WTC11 (cell line): Measurements from ENCODE around the gene EXOC3L4.

Experiments used
- FOXK1 ChIP-seq: sonication (generic); formaldehyde crosslinking; IDR thresholded peaks from 2 replicates; pipeline ENCODE4 v1.8.0; 2022; ENCODE audit warnings: mild to moderate bottlenecking, moderate library complexity, missing genetic modification reagents
- FOXP1 ChIP-seq: sonication (generic); formaldehyde crosslinking; IDR thresholded peaks from 2 replicates; pipeline ENCODE4 v1.8.0; 2022; ENCODE audit warnings: missing genetic modification reagents, mild to moderate bottlenecking, moderate library complexity, borderline replicate concordance
- JUN ChIP-seq: sonication (generic); formaldehyde crosslinking; IDR thresholded peaks from 2 replicates; pipeline ENCODE4 v1.8.0; 2023; ENCODE audit warnings: mild to moderate bottlenecking, missing genetic modification reagents
- KAT7 ChIP-seq: sonication (generic); formaldehyde crosslinking; IDR thresholded peaks from 2 replicates; pipeline ENCODE4 v1.8.1; 2023; ENCODE audit warnings: missing genetic modification reagents, mild to moderate bottlenecking, borderline replicate concordance
- NFYB ChIP-seq: sonication (generic); formaldehyde crosslinking; conservative IDR thresholded peaks from 2 replicates; pipeline ENCODE4 v1.8.0; 2022; ENCODE audit warnings: low read depth, missing genetic modification reagents
- NR1H2 ChIP-seq: sonication (generic); formaldehyde crosslinking; IDR thresholded peaks from 2 replicates; pipeline ENCODE4 v1.9.0; 2021; ENCODE audit warnings: mild to moderate bottlenecking, moderate library complexity, missing genetic modification reagents
- SMAD4 ChIP-seq: sonication (generic); formaldehyde crosslinking; IDR thresholded peaks from 2 replicates; pipeline ENCODE4 v1.8.0; 2022; ENCODE audit warnings: mild to moderate bottlenecking, missing genetic modification reagents
- TF ChIP-seq, protein P1 (sequence below): sonication (generic); formaldehyde crosslinking; IDR thresholded peaks from 2 replicates; pipeline ENCODE4 v1.8.1; 2022; ENCODE audit warnings: low read depth, missing genetic modification reagents, borderline replicate concordance
- TF ChIP-seq, protein P2 (sequence below): fragments of 200-600 bp; IDR thresholded peaks from 2 replicates; pipeline ENCODE4 v1.8.0; 2022; ENCODE audit warnings: antibody characterized with exemption

DNA sequence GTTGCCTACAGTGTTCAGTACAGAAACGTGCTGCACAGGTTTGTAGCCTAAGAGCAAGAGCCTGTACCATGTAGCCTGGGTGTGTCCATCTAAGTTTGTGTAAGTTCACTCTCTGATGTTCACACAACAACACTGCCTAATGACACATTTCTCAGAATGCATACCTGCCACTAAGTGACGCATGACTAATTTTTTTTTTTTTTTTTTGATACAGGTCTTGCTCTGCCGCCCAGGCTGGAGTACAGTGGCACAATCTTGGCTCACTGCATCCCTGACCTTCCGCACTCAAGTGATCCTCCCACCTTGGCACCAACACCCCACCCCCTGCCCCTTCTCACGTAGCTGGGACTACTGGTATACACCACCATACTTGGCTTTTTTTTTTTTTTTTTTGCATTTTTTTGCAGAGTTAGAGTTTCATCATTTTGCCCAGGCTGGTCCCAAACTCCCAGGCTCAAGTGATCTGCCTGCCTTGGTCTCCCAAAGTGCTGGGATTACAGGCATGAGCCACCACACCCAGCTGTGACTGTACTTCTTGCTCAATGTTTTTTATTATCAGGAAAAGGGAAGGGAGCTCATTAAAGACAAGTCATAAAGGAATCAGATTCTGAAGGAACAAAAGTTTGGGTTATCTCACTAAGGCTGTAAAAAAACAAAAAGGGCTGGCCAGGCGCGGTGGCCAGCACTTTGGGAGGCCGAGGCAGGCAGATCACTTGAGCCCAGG, 27.1 kb upstream of the EXOC3L4 start:
- TF ChIP-seq, protein P1, sequence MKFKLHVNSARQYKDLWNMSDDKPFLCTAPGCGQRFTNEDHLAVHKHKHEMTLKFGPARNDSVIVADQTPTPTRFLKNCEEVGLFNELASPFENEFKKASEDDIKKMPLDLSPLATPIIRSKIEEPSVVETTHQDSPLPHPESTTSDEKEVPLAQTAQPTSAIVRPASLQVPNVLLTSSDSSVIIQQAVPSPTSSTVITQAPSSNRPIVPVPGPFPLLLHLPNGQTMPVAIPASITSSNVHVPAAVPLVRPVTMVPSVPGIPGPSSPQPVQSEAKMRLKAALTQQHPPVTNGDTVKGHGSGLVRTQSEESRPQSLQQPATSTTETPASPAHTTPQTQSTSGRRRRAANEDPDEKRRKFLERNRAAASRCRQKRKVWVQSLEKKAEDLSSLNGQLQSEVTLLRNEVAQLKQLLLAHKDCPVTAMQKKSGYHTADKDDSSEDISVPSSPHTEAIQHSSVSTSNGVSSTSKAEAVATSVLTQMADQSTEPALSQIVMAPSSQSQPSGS, result no peak
- TF ChIP-seq, protein P2, sequence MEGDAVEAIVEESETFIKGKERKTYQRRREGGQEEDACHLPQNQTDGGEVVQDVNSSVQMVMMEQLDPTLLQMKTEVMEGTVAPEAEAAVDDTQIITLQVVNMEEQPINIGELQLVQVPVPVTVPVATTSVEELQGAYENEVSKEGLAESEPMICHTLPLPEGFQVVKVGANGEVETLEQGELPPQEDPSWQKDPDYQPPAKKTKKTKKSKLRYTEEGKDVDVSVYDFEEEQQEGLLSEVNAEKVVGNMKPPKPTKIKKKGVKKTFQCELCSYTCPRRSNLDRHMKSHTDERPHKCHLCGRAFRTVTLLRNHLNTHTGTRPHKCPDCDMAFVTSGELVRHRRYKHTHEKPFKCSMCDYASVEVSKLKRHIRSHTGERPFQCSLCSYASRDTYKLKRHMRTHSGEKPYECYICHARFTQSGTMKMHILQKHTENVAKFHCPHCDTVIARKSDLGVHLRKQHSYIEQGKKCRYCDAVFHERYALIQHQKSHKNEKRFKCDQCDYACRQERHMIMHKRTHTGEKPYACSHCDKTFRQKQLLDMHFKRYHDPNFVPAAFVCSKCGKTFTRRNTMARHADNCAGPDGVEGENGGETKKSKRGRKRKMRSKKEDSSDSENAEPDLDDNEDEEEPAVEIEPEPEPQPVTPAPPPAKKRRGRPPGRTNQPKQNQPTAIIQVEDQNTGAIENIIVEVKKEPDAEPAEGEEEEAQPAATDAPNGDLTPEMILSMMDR, result no peak
- no peak for TF ChIP-seq FOXP1 (CRISPR knock-in tag)
- no peak for TF ChIP-seq FOXK1 (CRISPR knock-in tag)
- TF ChIP-seq NR1H2, result no peak
- no peak for TF ChIP-seq JUN (CRISPR knock-in tag)
- no peak for TF ChIP-seq NFYB (CRISPR knock-in tag)
- TF ChIP-seq KAT7 (CRISPR knock-in tag), result no peak
- no peak for TF ChIP-seq SMAD4 (CRISPR knock-in tag)
